Measurements from ENCODE around the gene UMAD1.
"Not testable (repeated sequence)": the region's sequence is repeated elsewhere in the genome, so short reads cannot be mapped to it uniquely, and the experiment has no call there.

Gene UMAD1

DNA sequence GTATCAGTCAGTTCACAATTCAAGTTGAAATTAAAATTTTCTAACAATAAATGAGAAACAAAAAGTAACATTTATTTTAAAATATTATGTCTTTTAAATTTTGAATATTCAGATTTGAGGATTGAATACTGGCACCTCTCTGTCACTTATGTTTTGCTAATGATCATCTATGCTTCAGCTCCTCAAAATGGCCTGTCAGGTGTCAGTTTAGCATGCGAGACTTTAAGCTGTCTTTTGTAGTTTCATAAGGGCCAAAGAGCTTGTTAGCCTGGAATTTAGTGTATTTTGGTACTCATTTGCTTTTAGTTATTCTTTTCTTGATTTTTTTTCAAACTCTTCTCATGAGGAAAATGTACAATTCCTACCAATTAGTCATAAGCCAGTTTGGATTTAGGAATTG, 179.9 kb downstream of the UMAD1 start:
- in situ Hi-C loops (cut with HindIII; ENCODE audit: low sequenced_read_pairs): loop anchor here (5.0 kb wide), 1 partner anchor 52 kb away; no protein-coding TSS in a partner anchor

DNA sequence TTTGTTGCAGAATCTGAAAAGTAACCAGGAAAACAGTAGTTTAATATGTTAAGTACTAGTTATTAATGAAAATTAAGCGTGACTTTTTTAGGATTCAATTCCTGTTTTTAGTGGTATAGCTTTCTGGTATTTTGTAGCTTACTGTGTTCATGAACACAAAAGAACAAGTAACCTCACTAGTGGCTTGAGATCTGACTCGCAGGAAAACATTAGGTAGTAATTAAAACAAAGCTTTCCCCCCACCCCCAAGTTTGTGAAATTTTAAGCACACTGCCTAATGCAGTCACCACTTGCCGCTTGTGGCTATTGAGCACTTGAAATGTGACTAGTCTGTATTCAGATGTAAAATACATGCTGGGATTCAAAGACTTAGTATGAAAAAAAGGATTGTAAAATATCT, 180.4 kb downstream of the UMAD1 start:
- in situ Hi-C loops (cut with HindIII; ENCODE audit: low sequenced_read_pairs): loop anchor here (5.0 kb wide), 1 partner anchor 51 kb away; no protein-coding TSS in a partner anchor

- in situ Hi-C loops (cut with HindIII; ENCODE audit: low sequenced_read_pairs): loop anchor here (5.0 kb wide), 1 partner anchor 51 kb away; no protein-coding TSS in a partner anchor
These were observed 181.0 kb downstream of the UMAD1 start for GRCh38 chr7:7821517-7821916.

DNA sequence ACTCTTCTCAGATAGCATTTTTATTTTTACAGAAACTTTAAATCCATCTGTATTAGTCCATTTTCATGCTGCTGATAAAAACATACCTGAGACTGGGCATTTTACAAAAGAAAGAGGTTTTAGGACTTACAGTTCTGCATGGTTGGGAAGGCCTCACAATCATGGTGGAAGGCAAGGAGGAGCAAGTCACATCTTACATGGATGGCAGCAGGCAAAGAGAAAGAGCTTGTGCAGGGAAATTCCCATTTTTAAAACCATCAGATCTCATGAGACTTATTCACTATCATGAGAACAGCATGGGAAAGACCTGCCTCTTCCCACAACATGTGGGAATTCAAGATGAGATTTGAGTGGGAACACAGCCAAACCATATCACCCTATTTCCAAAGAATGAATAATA, 184.7 kb downstream of the UMAD1 start:
- in situ Hi-C loops (cut with HindIII; ENCODE audit: low sequenced_read_pairs): not testable (repeated sequence)

DNA sequence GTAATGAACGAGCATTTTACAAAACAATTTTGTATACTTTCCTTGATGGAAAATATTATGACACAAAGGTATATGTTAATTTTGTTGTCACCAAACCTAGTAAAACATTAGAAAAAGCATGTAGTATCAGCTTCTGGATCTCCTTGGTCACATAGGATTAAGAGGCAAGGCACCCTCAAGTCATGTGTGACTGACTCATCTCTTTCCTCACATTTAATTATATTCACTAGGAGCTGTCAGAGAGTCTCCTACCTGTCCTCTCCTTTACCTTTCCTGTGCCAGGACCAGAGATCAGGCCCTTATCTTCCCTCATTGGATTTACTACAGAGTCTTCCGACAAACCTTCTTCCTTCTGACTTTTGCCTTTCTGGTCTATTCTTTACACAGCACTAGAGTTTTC, 189.1 kb downstream of the UMAD1 start:
- in situ Hi-C loops (cut with HindIII; ENCODE audit: low sequenced_read_pairs): no loop called here

DNA sequence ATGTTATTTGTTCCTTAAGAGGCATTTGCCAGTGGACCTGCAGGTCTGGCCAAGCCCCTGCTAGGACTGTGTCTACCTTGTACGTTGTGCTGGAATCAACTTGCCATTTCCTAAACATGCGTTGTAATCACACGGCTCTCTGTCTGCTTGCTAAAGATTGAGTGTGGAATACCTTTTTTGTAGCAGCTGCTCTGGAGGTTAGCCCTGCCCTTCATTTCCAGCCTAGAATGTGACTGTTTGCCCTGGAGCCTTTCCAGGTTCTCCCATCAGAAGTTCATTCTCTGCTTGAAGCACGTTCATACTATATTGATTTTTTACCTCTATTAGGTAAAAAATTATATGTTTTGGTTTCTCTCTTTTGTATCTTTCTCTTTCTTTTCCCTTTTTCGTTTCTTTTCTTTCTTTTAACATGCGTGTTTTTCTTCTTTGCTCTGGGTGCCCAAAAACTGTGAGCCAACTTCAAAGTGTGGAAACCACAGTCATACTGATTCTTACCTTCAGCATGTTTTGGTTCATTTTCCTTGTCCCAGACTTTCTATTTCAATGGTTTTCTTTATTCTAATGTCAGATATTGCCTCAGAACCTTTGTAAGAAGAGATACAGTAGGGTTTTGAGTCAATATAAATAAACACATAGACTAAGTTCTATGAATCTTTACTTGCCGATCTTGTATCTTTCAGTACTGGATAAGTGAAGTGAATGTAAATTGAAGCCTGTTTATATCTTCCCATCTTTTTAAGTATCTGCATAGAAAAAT, 189.7 kb downstream of the UMAD1 start:
- in situ Hi-C loops (cut with HindIII; ENCODE audit: low sequenced_read_pairs): no loop called here

DNA sequence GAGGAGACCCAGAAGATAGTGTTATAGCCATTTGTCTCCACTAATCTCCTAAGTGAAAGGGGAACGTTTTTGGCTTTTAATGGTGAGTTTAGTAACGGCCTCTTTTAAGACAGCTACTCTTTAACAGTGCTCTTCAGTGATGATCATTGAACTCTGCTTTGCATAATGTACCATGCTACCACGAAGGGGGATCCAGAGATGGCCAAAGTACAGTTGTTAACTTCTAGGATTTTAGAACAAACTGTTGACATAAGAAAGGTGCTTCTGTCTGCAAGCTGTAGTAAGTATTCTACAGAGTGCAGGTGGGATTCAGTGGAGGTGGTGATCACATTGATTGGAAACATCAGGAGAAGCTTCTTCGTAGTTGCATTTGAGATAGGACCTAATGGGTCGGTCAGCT, 192.0 kb downstream of the UMAD1 start:
- in situ Hi-C loops (cut with HindIII; ENCODE audit: low sequenced_read_pairs): no loop called here

DNA sequence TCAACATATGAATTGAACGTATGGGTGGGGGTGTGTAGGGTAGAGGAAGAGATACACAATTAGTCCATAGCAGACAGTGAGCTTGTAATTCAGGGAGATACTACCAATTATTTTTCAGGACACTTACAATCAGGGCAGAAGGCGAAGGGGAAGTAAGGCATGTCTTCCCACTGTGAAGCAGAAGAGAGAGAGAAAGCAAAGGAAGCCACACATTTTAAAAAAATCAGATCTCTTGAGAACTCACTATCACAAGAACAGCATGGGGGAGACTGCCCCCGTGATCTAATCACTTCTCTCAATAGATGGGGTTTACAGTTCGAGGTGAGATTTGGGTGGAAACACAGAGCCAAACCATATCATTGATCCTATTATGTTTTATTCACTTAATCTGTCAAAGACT, 194.2 kb downstream of the UMAD1 start:
- in situ Hi-C loops (cut with HindIII; ENCODE audit: low sequenced_read_pairs): no loop called here

- in situ Hi-C loops (cut with HindIII; ENCODE audit: low sequenced_read_pairs): no loop called here
These were observed 200.5 kb downstream of the UMAD1 start for GRCh38 chr7:7841027-7841426.

DNA sequence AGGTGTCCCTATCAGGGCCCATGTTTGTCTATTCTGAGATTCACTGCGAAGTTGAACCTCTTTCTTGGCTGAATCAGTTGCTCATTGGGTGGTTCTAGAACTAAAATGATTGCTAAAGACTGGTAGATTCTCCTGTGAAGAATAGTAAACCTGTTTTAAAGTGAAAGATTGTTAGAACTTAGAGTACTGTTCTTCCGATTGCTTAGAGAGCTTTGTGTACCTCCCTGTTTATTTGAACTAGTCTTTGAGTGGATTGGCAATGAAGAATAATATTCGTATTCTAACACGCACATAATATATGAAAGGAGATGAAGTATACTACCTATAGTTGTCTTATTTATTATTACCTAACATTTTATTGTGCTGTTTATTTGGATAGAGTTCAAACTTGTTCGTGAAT, 202.7 kb downstream of the UMAD1 start:
- in situ Hi-C loops (cut with HindIII; ENCODE audit: low sequenced_read_pairs): no loop called here

- in situ Hi-C loops (cut with HindIII; ENCODE audit: low sequenced_read_pairs): no loop called here
These were observed 203.4 kb downstream of the UMAD1 start for GRCh38 chr7:7843972-7844371.

GRCh38 chr7:7848246-7848645, 207.7 kb downstream of the UMAD1 start:
- in situ Hi-C loops (cut with HindIII; ENCODE audit: low sequenced_read_pairs): no loop called here

- in situ Hi-C loops (cut with HindIII; ENCODE audit: low sequenced_read_pairs): no loop called here
These were observed 208.3 kb downstream of the UMAD1 start for GRCh38 chr7:7848892-7849291.

- in situ Hi-C loops (cut with HindIII; ENCODE audit: low sequenced_read_pairs): no loop called here
These were observed 209.6 kb downstream of the UMAD1 start for GRCh38 chr7:7850150-7850549.

DNA sequence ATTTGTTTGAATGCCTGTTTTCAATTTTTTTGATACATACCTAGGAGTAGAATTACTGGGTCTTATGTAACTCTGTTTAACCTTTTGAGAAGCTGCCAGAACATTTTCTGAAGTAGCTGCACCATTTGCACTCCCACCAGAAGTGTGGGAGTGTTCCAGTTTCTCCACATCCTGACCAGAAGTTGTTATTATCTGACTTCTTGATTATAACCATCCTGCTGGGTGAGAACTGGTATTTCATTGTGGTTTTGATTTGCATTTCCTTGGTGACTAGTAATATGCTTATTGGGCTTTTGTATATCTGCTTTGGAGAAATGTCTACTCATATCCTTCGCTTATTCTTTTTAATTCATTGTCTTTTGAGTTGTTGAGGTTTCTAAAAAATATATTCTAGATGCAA, 210.8 kb downstream of the UMAD1 start:
- in situ Hi-C loops (cut with HindIII; ENCODE audit: low sequenced_read_pairs): no loop called here

DNA sequence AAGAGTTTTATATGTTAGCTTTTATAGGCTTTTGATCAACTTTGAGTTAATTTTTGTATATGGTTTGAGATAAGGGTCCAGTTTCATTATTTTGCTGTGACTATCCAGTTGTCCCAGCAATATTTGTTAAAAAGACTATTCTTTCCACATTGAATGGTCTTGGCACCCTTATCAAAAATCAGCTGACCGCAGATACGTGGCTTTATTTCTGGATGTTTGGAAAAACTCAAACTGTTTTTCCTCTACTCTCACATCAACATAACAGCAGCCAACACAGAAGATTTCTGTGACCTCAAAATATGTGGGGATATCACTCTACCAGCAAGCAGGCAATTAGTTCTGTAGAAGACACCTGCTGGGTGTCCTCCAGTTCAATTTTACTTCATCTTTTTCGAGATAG, 211.4 kb downstream of the UMAD1 start:
- in situ Hi-C loops (cut with HindIII; ENCODE audit: low sequenced_read_pairs): no loop called here

DNA sequence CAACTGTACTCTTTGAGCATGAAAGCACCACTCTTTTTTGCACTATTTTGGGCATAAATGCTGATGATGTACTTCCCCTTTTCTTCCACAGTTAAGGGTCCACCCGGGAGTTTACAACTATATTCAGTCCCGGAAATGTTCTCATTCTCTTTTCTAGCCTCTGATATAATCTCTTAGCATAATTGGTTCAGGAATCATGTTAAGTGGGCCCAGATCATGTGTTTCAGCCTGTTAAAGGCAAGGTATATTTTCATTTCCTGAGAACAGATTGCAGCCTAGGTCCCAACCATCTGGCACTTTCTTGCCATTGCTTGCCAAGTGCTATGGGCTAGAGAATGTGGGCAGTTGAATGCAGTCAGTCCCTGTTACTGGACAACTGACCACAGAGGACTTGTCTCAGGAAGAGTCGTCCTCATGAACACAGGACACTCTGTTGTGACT, 216.6 kb downstream of the UMAD1 start:
- in situ Hi-C loops (cut with HindIII; ENCODE audit: low sequenced_read_pairs): no loop called here

- in situ Hi-C loops (cut with HindIII; ENCODE audit: low sequenced_read_pairs): no loop called here
These were observed 218.0 kb downstream of the UMAD1 start for GRCh38 chr7:7858559-7858958.

- in situ Hi-C loops (cut with HindIII; ENCODE audit: low sequenced_read_pairs): no loop called here
These were observed 218.9 kb downstream of the UMAD1 start for GRCh38 chr7:7859411-7859810.

DNA sequence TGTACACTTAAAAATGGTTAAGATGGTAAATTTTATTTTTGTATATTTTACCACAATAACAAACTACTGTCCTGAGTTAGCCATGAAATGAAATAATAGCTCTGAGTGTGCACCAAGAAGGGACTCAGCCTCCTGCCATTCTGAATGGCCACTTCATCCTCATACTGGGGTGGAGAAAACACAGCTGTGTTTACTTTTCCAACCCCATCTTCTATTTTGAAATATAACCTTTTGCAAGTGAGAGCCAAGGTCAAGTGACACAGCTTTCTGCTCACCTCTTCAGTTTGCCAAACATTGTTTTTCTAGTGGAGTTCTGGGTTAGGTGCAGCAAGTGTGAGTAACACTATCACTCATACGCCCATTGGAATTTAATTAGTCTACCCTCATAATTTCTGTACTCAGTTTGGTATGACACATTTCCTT, 220.7 kb downstream of the UMAD1 start:
- in situ Hi-C loops (cut with HindIII; ENCODE audit: low sequenced_read_pairs): no loop called here

GRCh38 chr7:7862393-7862792, 221.8 kb downstream of the UMAD1 start:
- in situ Hi-C loops (cut with HindIII; ENCODE audit: low sequenced_read_pairs): no loop called here

GRCh38 chr7:7867846-7868571, 227.5 kb downstream of the UMAD1 start:
- in situ Hi-C loops (cut with HindIII; ENCODE audit: low sequenced_read_pairs): no loop called here

Measured in endothelial cell of hepatic sinusoid (primary cell).